Measurements from ENCODE around the gene CLEC16A. TPM values are rescaled to one million over a fixed set of nuclear protein-coding genes. Genes with fewer than 3 reads are reported as not detected.

Gene CLEC16A
- total RNA-seq, 1 donor from 2014 or later = 33.4 TPM

DNA sequence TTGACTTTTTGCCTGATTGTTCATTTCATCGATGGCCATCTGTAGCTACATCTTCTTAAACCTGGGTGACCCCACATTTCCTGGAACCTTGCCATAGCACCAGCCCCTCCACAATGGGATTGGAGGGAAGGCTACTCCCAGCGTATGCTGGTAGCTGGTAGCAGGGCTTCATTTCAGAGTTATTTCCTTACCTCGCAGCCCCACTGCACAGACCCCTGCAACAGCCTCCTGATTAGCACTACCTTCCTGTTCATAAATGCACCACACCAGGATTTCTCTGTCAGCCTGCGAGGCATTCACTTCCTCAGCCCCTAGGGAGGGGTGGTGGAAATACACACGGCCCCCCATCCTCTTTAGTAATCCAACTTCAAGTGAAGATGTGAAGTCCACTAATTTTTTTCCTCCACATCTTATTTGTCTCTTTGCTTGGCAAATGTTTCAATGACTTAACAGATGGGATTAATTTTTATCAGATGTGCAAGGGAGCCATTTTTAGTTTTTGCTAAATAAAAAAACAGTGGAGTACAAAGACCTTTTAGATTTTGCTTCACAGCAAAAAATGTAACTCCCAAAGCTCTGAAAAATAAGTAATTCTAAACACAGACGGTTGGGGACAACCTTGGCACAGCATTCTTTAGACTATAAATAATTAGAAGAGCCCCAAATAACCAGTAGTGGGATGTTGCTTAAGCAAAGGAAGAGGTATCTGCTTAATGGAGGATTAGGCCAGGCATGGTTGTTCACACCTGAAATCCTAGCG, 76.6 kb downstream of the CLEC16A start:
- Mint-ChIP-seq H3K27me3 (no peaks in the 10 kb centered on the region), H3K4me1 (ENCODE audit: unreplicated experiment) (peaks cover 21% of the 10 kb centered on the region), H3K36me3 (peaks cover 39% of the 10 kb centered on the region), H3K27ac (no peak overlapping the region), H3K9me3 (no peaks in the 10 kb centered on the region), H3K4me3 (no peak overlapping the region)
- TF ChIP-seq, protein P1, sequence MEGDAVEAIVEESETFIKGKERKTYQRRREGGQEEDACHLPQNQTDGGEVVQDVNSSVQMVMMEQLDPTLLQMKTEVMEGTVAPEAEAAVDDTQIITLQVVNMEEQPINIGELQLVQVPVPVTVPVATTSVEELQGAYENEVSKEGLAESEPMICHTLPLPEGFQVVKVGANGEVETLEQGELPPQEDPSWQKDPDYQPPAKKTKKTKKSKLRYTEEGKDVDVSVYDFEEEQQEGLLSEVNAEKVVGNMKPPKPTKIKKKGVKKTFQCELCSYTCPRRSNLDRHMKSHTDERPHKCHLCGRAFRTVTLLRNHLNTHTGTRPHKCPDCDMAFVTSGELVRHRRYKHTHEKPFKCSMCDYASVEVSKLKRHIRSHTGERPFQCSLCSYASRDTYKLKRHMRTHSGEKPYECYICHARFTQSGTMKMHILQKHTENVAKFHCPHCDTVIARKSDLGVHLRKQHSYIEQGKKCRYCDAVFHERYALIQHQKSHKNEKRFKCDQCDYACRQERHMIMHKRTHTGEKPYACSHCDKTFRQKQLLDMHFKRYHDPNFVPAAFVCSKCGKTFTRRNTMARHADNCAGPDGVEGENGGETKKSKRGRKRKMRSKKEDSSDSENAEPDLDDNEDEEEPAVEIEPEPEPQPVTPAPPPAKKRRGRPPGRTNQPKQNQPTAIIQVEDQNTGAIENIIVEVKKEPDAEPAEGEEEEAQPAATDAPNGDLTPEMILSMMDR (conservative IDR thresholded peaks at IDR 0.05) = no peak
- DNase-seq (ENCODE audit: extremely low spot score, unreplicated experiment) = no peak

DNA sequence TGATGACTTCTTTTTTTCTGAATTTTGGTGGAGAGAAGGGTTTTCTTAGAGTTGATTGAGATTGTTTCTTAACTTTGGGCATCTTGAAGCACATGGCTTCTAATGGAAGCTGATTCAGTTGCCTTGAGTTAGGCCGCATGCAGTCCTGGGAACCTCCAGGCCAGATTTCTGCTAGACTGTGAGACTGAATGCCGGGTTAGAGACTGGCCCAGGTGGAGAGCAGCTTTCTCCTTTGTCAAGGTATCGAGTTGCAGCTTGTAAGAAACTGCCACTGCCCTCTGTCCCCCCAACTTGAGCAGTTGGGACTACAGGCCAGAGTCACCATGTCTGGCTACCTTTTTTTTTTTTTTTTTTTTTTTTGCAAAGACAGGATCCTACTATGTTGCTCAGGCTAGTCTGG, 77.6 kb downstream of the CLEC16A start:
- Mint-ChIP-seq H3K27ac (no peak overlapping the region), H3K36me3 (peaks cover 49% of the 10 kb centered on the region), H3K9me3 (peaks cover 4% of the 10 kb centered on the region), H3K27me3 (no peaks in the 10 kb centered on the region), H3K4me3 (no peak overlapping the region), H3K4me1 (ENCODE audit: unreplicated experiment) (peaks cover 15% of the 10 kb centered on the region)
- TF ChIP-seq, protein P1 (conservative IDR thresholded peaks at IDR 0.05) = no peak
- DNase-seq (ENCODE audit: extremely low spot score, unreplicated experiment) = no peak

DNA sequence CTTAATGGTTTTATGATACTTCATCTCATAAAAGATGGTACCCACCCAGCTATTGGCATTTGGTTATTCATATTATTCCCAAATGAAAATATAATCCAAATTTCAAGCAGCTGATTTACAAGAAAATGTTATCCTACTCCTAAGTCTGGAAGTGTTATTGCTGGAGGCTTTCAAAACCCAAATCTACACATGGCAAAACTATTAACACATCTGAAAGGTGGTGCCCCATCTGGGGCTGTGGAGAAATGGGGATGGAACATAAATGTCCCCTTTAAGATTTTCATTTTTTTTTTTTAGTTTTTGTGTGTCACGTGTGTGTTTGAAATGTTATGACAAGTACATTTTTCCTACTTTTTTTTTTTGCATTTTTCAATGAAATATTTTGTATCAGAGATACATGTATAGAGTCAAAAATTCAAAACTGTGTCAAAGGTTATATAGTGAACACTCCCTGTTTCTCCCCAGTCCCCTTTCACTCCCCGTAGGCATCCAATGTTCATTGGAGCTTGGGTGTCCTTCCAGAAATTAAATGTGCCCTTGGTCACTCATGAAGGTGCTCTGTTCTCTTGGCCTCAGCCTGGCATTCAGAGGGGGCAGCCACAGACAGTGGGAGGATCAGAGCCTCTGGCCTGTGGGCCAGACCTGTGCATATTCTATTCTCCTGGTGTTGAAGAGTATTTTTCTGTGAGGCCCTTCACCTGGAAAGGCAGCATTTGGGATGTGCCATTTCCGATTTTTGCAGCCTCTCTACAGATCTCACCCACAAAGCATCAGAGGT, 79.1 kb downstream of the CLEC16A start:
- DNase-seq (ENCODE audit: extremely low spot score, unreplicated experiment) = no peak
- peaks cover 9% of the 10 kb centered on the region for H3K4me1 Mint-ChIP-seq (ENCODE audit: unreplicated experiment)
- H3K36me3 Mint-ChIP-seq = peaks cover 59% of the 10 kb centered on the region
- H3K27ac Mint-ChIP-seq = no peak overlapping the region
- no peak overlapping the region for H3K4me3 Mint-ChIP-seq
- TF ChIP-seq, protein P1 (conservative IDR thresholded peaks at IDR 0.05) = no peak
- H3K27me3 Mint-ChIP-seq = no peaks in the 10 kb centered on the region
- H3K9me3 Mint-ChIP-seq = peaks cover 4% of the 10 kb centered on the region

DNA sequence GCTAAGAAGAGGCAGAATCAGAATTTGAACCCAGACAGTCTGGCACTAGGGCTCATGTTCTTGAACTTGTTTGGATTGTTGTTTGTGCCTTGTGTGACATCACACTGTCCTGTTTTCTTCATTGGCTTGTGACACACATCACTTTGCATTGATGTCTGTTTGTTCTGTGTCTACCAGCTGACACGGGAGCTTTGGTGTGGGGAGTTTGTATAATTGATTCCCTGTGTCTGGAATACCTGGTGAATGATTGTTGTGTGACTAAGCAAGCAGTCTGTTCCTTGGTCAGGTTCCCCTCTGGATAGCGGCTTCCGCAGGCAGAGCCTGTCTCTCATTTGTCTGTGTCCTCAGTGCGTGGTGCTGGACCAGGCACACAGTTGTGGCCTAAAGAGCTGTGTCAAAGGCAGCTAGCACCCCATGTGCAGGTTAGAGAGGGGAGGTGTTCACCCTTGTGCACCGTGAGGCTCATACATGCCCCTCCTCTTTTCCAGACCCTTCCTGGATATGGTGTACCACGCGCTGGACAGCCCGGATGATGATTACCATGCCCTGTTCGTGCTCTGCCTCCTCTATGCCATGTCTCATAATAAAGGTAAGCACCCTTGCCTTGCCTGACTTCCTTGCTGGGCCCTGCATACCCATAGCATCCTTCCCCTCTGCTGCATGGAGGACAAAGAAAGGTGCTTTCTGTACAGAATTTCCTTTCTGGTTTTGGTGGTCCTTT, 80.1 kb downstream of the CLEC16A start:
- Mint-ChIP-seq H3K27ac (no peak overlapping the region), H3K9me3 (peaks cover 13% of the 10 kb centered on the region), H3K4me1 (ENCODE audit: unreplicated experiment) (peaks cover 9% of the 10 kb centered on the region), H3K36me3 (peaks cover 70% of the 10 kb centered on the region), H3K27me3 (no peaks in the 10 kb centered on the region), H3K4me3 (no peak overlapping the region)
- TF ChIP-seq, protein P1 (conservative IDR thresholded peaks at IDR 0.05) = no peak
- no peak for DNase-seq (ENCODE audit: extremely low spot score, unreplicated experiment)

DNA sequence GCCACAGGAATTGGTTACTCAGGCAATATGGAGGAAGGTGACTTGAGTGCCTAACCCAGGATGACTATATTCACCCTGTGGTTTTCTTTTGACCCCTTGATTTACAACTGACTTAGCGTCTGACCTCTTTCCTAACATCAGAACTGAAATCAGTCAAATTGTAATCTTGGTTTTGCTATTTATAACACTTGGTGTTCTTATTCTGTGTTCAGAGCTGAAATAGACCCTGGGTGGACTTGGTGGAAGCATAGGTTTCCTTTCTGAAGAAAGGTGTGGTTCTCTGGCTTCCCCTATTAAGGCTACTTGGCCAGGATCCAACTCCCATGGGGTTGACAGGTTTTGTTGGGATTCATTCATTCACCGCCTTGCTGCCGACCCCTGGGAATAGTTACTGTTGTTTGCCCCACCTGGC, 80.8 kb downstream of the CLEC16A start:
- H3K4me1 Mint-ChIP-seq (ENCODE audit: unreplicated experiment) = peaks cover 9% of the 10 kb centered on the region
- no peak overlapping the region for H3K4me3 Mint-ChIP-seq
- TF ChIP-seq, protein P1 (conservative IDR thresholded peaks at IDR 0.05) = no peak
- H3K27ac Mint-ChIP-seq = no peak overlapping the region
- no peak for DNase-seq (ENCODE audit: extremely low spot score, unreplicated experiment)
- peaks cover 18% of the 10 kb centered on the region for H3K9me3 Mint-ChIP-seq
- H3K36me3 Mint-ChIP-seq = peaks cover 73% of the 10 kb centered on the region
- no peaks in the 10 kb centered on the region for H3K27me3 Mint-ChIP-seq

Data from type B pancreatic cell (in vitro differentiated cells).